ACHN (cell line): ENCODE measurements around the gene TSPEAR.
"Not testable (repeated sequence)": the region's sequence is repeated elsewhere in the genome, so short reads cannot be mapped to it uniquely, and the experiment has no call there.

ENCODE experiments used
- DNase-seq: peaks from one replicate; pipeline ENCODE4 v3.0.0-alpha.2; 2015
- in situ Hi-C: cut with HindIII; loops from 2 replicates; pipeline ENCODE4 v1.10.0; 2017; ENCODE audit warnings: low sequenced_read_pairs, low pct_ligation_motif_present, low pct_unique_long_range_greater_than_20kb

Gene TSPEAR

GRCh38 chr21:44603109-44603875 lies 108.1 kb downstream of the TSPEAR start:
- in situ Hi-C loops: no loop called here
- no peak for DNase-seq

GRCh38 chr21:44602463-44602850 lies 108.9 kb downstream of the TSPEAR start:
- in situ Hi-C loops: no loop called here
- no peak for DNase-seq

- in situ Hi-C loops: no loop called here
- no peak for DNase-seq
Measured at GRCh38 chr21:44601596-44602462, 109.5 kb downstream of the TSPEAR start.

- in situ Hi-C loops, DNase-seq: not testable (repeated sequence)
Measured at GRCh38 chr21:44601091-44601490, 110.3 kb downstream of the TSPEAR start.

- DNase-seq, in situ Hi-C loops: not testable (repeated sequence)
Measured at GRCh38 chr21:44600118-44600978, 111.0 kb downstream of the TSPEAR start, which contains the start of gene KRTAP10-7. Gene KRTAP10-7, plus strand, starts transcription at chr21:44600597. Its CDS starts 25 bp downstream, at chr21:44600622.

- no peak for DNase-seq
Measured at GRCh38 chr21:44599264-44600029, 111.9 kb downstream of the TSPEAR start.

GRCh38 chr21:44598061-44598460 lies 113.3 kb downstream of the TSPEAR start:
- in situ Hi-C loops: no loop called here

More at GRCh38 chr21:44599264-44600029, 111.9 kb downstream of the TSPEAR start:
- in situ Hi-C loops: no loop called here

GRCh38 chr21:44596068-44596725 lies 115.2 kb downstream of the TSPEAR start:
- DNase-seq: peak; percentile 21
- in situ Hi-C loops: no loop called here

More at GRCh38 chr21:44598061-44598460, 113.3 kb downstream of the TSPEAR start:
- no peak for DNase-seq

- in situ Hi-C loops: no loop called here
- no peak for DNase-seq
Measured at GRCh38 chr21:44595524-44595923, 115.8 kb downstream of the TSPEAR start.

- no peak for DNase-seq
- in situ Hi-C loops: no loop called here
Measured at GRCh38 chr21:44594406-44594916, 116.9 kb downstream of the TSPEAR start.

GRCh38 chr21:44593598-44594405 lies 117.6 kb downstream of the TSPEAR start:
- in situ Hi-C loops: no loop called here
- no peak for DNase-seq

- in situ Hi-C loops: no loop called here
- DNase-seq: no peak
Measured at GRCh38 chr21:44592446-44593311, 118.7 kb downstream of the TSPEAR start, which contains the start of gene KRTAP10-6. Gene KRTAP10-6, minus strand, starts transcription at chr21:44592505. Its CDS starts 21 bp downstream, at chr21:44592484.

- in situ Hi-C loops, DNase-seq: not testable (repeated sequence)
Measured at GRCh38 chr21:44591801-44592130, 119.6 kb downstream of the TSPEAR start.

- in situ Hi-C loops, DNase-seq: not testable (repeated sequence)
Measured at GRCh38 chr21:44590897-44591800, 120.2 kb downstream of the TSPEAR start.

GRCh38 chr21:44590311-44590721 lies 121.1 kb downstream of the TSPEAR start:
- in situ Hi-C loops: no loop called here
- DNase-seq: no peak
